Measurements from ENCODE around the gene AXDND1. TPM values are rescaled to one million over a fixed set of nuclear protein-coding genes. Genes with fewer than 3 reads are reported as not detected.

AXDND1 gene
- polyA plus RNA-seq, 1 donor (not counting 4 experiments of a cell fraction or from before 2014, with no cell fraction given): 0.04 TPM

DNA sequence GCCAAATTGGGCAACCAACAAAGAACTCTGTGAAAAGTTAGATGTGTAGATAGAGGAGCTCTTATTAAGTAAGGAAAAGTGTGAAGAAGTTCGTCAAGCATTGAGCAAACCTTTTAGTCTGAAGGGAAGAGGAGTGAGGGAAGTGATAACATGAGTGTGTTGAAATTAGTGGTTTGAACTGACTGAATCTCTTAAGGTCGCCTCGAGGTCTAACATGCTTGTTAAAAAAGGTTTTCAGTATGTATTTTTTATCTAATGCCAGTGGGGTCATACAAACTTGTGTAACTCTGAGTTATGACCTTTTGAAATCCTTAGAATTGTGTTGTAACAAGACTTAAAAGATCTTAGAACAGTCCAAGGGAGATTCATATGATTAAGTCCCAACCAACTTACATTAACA is 38.1 kb upstream of the AXDND1 start:
- no peak for DNase-seq (ENCODE audit: low read depth, low spot score)
- Histone ChIP-seq H4K20me1 (ENCODE audit: control insufficient read depth, extremely low read depth, insufficient read depth, low read length) (no peaks in the 10 kb centered on the region), H3K4me2 (ENCODE audit: control insufficient read depth, extremely low read depth, insufficient read depth, low read depth, low read length) (no peak overlapping the region), H3K27ac (ENCODE audit: control insufficient read depth, insufficient read depth, low read length) (no peak overlapping the region), H3K9me3 (ENCODE audit: control insufficient read depth, low read depth, low read length) (no peaks in the 10 kb centered on the region), H3K27me3 (ENCODE audit: control insufficient read depth, extremely low read depth, insufficient read depth, low read length) (no peaks in the 10 kb centered on the region), H3K4me1 (ENCODE audit: control insufficient read depth, extremely low read depth, insufficient read depth, low read length) (no peaks in the 10 kb centered on the region), H3K4me3 (ENCODE audit: control insufficient read depth in 2 of 3, extremely low read depth in 1 of 3, insufficient read depth in 2 of 3, low read depth in 1 of 3, low read length in 3 of 3) (no peak overlapping the region), H2AFZ (ENCODE audit: control insufficient read depth, low read length) (no peak overlapping the region), H3K79me2 (ENCODE audit: control insufficient read depth, insufficient read depth, low read length) (peaks cover 7% of the 10 kb centered on the region), H3K9ac (ENCODE audit: control insufficient read depth, extremely low read depth, insufficient read depth, low read length) (no peak overlapping the region), H3K36me3 (ENCODE audit: control insufficient read depth in 2 of 2, extremely low read depth in 1 of 2, insufficient read depth in 2 of 2, low read length in 2 of 2) (peaks cover under 1 to 5% of the 10 kb centered on the region in 2 experiments), H3K9me1 (ENCODE audit: control insufficient read depth, extremely low read depth, insufficient read depth, low read length) (no peaks in the 10 kb centered on the region)
- dilution Hi-C loops (cut with MboI; ENCODE audit: extremely low pct_ligation_motif_present, low sequenced_read_pairs): no loop called here
- TF ChIP-seq EZH2 (IDR thresholded peaks at IDR 0.05; ENCODE audit: low read length) (no peak), CTCF (optimal IDR thresholded peaks at IDR 0.05 in 1 of 3, IDR thresholded peaks at IDR 0.05 in 1 of 3, conservative IDR thresholded peaks at IDR 0.05 in 1 of 3; ENCODE audit: extremely low read depth in 1 of 3, insufficient read depth in 2 of 3, low read length in 3 of 3) (no peak)
- FAIRE-seq: no peak

- DNase-seq (ENCODE audit: low read depth, low spot score) (no peak), FAIRE-seq (no peak)
- no peaks in the 10 kb centered on the region for H3K9me1 ChIP-seq (ENCODE audit: control insufficient read depth, extremely low read depth, insufficient read depth, low read length)
- H2AFZ ChIP-seq (ENCODE audit: control insufficient read depth, low read length): no peak overlapping the region
- H3K36me3 ChIP-seq (ENCODE audit: control insufficient read depth in 2 of 2, extremely low read depth in 1 of 2, insufficient read depth in 2 of 2, low read length in 2 of 2): peaks cover 4 to 5% of the 10 kb centered on the region in 2 experiments
- H3K9ac ChIP-seq (ENCODE audit: control insufficient read depth, extremely low read depth, insufficient read depth, low read length): no peak overlapping the region
- no peaks in the 10 kb centered on the region for H3K9me3 ChIP-seq (ENCODE audit: control insufficient read depth, low read depth, low read length)
- peaks cover 10% of the 10 kb centered on the region for H3K79me2 ChIP-seq (ENCODE audit: control insufficient read depth, insufficient read depth, low read length)
- dilution Hi-C loops (cut with MboI; ENCODE audit: extremely low pct_ligation_motif_present, low sequenced_read_pairs): no loop called here
- no peaks in the 10 kb centered on the region for H4K20me1 ChIP-seq (ENCODE audit: control insufficient read depth, extremely low read depth, insufficient read depth, low read length)
- no peak overlapping the region for H3K4me2 ChIP-seq (ENCODE audit: control insufficient read depth, extremely low read depth, insufficient read depth, low read depth, low read length)
- H3K4me1 ChIP-seq (ENCODE audit: control insufficient read depth, extremely low read depth, insufficient read depth, low read length): no peaks in the 10 kb centered on the region
- H3K27ac ChIP-seq (ENCODE audit: control insufficient read depth, insufficient read depth, low read length): no peak overlapping the region
- H3K27me3 ChIP-seq (ENCODE audit: control insufficient read depth, extremely low read depth, insufficient read depth, low read length): no peaks in the 10 kb centered on the region
- no peak for TF ChIP-seq EZH2 (IDR thresholded peaks at IDR 0.05; ENCODE audit: low read length)
- H3K4me3 ChIP-seq (ENCODE audit: control insufficient read depth in 2 of 3, extremely low read depth in 1 of 3, insufficient read depth in 2 of 3, low read depth in 1 of 3, low read length in 3 of 3): no peak overlapping the region
These were observed 35.9 kb upstream of the AXDND1 start for GRCh38 chr1:179329862-179330261.

DNA sequence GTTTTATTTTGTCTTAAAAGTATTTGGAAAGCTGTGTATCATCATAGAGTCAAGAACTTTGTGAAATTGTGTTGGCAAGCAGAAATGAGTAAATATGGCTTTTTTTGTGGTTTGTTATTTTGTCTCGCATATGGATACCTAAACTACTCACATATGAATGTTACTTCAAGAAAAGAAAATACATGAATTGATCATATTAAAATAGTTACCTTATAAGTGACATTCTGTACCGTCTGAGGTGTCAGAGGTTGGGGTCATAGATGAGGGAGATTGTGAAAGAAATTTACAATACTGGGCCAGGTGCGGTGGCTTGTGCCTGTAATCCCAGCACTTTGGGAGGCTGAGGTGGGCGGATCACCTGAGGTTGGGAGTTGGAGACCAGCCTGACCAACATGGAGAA is 31.3 kb upstream of the AXDND1 start:
- no peak for DNase-seq (ENCODE audit: low read depth, low spot score)
- H2AFZ ChIP-seq (ENCODE audit: control insufficient read depth, low read length): no peak overlapping the region

More for the DNA sequence above, 31.3 kb upstream of the AXDND1 start:
- H3K4me2 ChIP-seq (ENCODE audit: control insufficient read depth, extremely low read depth, insufficient read depth, low read depth, low read length): no peak overlapping the region
- H4K20me1 ChIP-seq (ENCODE audit: control insufficient read depth, extremely low read depth, insufficient read depth, low read length): no peaks in the 10 kb centered on the region
- peaks cover 9% of the 10 kb centered on the region for H3K79me2 ChIP-seq (ENCODE audit: control insufficient read depth, insufficient read depth, low read length)
- no peak overlapping the region for H3K27ac ChIP-seq (ENCODE audit: control insufficient read depth, insufficient read depth, low read length)
- no peaks in the 10 kb centered on the region for H3K9me1 ChIP-seq (ENCODE audit: control insufficient read depth, extremely low read depth, insufficient read depth, low read length)
- no peaks in the 10 kb centered on the region for H3K9me3 ChIP-seq (ENCODE audit: control insufficient read depth, low read depth, low read length)
- no peak for TF ChIP-seq EZH2 (IDR thresholded peaks at IDR 0.05; ENCODE audit: low read length)
- TF ChIP-seq CTCF (optimal IDR thresholded peaks at IDR 0.05 in 1 of 3, IDR thresholded peaks at IDR 0.05 in 1 of 3, conservative IDR thresholded peaks at IDR 0.05 in 1 of 3; ENCODE audit: extremely low read depth in 1 of 3, insufficient read depth in 2 of 3, low read length in 3 of 3): no peak
- H3K27me3 ChIP-seq (ENCODE audit: control insufficient read depth, extremely low read depth, insufficient read depth, low read length): no peaks in the 10 kb centered on the region
- peaks cover 1 to 4% of the 10 kb centered on the region in 2 experiments for H3K36me3 ChIP-seq (ENCODE audit: control insufficient read depth in 2 of 2, extremely low read depth in 1 of 2, insufficient read depth in 2 of 2, low read length in 2 of 2)
- dilution Hi-C loops (cut with MboI; ENCODE audit: extremely low pct_ligation_motif_present, low sequenced_read_pairs): no loop called here
- no peak for FAIRE-seq
- H3K4me3 ChIP-seq (ENCODE audit: control insufficient read depth in 2 of 3, extremely low read depth in 1 of 3, insufficient read depth in 2 of 3, low read depth in 1 of 3, low read length in 3 of 3): no peak overlapping the region
- no peak overlapping the region for H3K9ac ChIP-seq (ENCODE audit: control insufficient read depth, extremely low read depth, insufficient read depth, low read length)
- no peaks in the 10 kb centered on the region for H3K4me1 ChIP-seq (ENCODE audit: control insufficient read depth, extremely low read depth, insufficient read depth, low read length)

All from keratinocyte (primary cell).